ENCODE results near the gene GRIN3B.

Gene GRIN3B

DNA sequence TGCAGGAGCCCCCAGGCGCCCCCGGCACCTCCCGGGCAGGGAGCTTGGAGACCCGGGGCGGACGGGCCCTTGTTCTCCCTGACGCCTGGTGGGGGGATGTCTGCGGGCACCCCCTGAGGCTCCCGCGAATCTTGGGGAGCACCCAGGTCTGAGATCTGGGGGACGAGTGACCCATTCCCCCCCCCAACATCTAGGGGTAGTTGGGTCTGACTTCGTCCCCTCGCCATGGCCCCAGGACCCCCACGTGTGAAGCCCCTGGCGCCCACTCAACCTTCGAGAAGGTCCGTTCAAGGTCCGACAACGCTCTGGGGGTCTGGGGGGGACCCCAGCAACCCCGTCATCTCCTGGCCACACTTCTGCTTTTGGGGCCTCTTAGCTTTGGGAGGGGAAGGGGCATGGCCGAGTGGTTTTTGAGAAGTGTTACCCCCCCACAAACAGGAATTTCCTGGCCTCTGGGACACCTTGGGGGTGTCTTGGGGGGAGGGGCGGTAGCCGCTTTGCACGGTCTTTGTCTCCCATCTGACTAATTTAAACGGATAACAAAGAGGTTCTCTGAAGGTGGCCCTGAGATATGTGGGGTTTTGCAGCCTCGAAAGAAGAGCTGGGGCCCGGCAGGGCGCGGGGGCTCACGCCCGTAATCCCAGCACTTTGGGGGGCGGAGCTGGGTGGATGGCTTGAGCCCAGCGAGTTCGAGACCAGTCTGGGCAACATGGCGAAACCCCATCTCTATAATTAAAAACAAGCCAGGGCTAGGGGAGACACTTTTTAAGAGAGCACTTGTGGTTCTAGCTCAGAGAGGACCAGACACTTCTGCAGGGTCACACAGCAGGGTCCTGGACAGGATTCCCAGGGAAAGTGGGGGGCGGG, 26.8 kb downstream of the GRIN3B start:
- peaks cover 24% of the 10 kb centered on the region for H3K36me3 Mint-ChIP-seq (ENCODE audit: low read depth)
- H3K27me3 Mint-ChIP-seq: no peaks in the 10 kb centered on the region
- peak; percentile 60 for DNase-seq
- H3K9me3 Mint-ChIP-seq: no peaks in the 10 kb centered on the region
- peak overlapping the region; percentile 89 for H3K4me3 Mint-ChIP-seq
- H3K4me1 Mint-ChIP-seq (ENCODE audit: low read depth): peaks cover 31% of the 10 kb centered on the region
- H3K27ac Mint-ChIP-seq: peak overlapping the region; percentile 91

DNA sequence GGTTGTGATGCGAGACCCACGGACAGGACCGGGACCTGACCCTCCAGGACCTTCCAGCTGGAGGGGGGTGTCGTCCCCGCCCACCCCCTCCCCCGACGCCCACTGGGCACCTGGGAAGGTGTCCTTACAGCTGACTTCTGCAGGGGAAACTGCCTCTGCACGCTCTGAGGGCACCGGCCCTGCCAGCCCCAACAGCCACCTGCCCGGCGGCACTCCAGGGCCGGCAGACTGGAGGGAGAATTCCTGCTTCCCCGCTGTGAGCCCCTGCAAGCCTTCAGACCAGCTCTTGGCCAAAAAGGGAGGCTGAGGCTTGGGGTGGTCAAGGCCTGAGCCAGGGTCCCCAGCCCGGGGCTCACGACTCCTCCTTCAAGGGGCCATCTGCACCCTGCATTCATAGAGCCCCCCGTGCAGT, 27.4 kb downstream of the GRIN3B start:
- peak overlapping the region; percentile 91 for H3K27ac Mint-ChIP-seq
- no peaks in the 10 kb centered on the region for H3K9me3 Mint-ChIP-seq
- no peaks in the 10 kb centered on the region for H3K27me3 Mint-ChIP-seq
- no peak for DNase-seq
- peak overlapping the region; percentile 89 for H3K4me3 Mint-ChIP-seq
- peaks cover 35% of the 10 kb centered on the region for H3K4me1 Mint-ChIP-seq (ENCODE audit: low read depth)
- H3K36me3 Mint-ChIP-seq (ENCODE audit: low read depth): peaks cover 30% of the 10 kb centered on the region

DNA sequence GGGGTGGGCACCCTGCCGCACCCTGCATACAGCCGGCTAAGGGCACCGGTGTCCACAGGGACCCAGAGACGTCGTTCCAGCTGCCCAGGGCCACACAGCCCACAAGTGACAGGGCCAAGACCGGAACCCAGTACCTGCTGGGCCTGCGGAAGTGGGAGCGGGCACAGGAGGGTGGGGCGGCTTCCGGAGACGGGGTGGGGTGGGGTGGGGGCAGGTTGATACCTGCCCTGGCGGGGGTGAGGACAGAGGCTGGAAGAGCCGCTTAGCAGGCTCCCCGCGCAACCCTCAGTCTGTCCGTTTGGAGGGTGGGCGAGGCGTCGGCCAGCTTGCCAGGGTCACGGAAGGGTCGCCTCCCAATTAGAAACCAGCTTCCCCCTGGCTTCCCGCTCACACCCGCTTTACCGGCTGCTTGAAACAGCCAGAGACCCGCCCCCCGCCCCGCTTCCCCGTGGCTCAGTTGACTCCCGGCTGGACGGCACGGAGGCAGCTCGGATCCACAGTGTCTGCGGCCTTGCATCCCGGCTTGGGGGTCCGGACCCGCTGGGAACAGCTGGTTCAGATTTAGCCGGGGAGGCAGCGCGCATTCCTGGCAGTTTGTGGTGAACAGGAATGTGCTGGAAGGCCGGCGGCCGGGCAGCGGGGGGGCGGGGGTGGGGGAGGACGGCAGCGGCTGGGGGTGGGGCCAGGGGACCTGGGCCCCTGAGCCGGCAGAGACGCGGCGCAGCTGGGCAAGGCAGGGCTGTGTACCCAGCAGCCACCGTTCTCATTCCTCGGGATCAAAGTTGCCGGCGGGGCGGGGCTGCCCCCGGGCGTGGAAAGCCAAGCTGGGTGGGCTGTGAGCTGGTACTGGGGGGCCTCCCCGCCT, 28.1 kb downstream of the GRIN3B start:
- Mint-ChIP-seq H3K27me3 (no peaks in the 10 kb centered on the region), H3K4me3 (peak overlapping the region; percentile 89), H3K4me1 (ENCODE audit: low read depth) (peaks cover 37% of the 10 kb centered on the region), H3K9me3 (no peaks in the 10 kb centered on the region), H3K36me3 (ENCODE audit: low read depth) (peaks cover 37% of the 10 kb centered on the region), H3K27ac (peak overlapping the region; percentile 81)
- peak; percentile 69 for DNase-seq

DNA sequence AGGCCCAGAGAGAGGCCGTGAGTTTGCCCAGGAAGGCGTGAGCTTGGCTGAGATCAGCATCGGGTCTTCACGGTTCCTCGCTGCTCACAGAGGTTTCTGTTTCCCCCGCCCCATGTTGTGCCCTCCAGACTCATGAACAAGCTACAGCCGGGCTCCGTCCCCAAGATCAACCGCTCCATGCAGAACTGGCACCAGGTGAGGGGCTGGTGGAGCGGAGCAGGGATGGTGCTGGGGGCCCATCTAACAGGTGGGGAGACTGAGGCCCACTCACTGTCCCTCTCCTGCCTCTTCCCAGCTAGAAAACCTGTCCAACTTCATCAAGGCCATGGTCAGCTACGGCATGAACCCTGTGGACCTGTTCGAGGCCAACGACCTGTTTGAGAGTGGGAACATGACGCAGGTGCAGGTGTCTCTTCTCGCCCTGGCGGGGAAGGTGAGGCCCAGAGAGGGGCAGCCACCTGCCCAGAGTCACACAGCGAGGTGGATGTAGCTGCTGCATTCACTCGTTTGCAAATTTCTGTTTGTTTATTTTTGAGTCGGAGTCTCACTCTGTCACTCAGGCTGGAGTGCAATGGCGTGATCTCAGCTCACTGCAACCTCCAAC, 32.1 kb downstream of the GRIN3B start:
- no peak overlapping the region for H3K4me3 Mint-ChIP-seq
- H3K27ac Mint-ChIP-seq: peak overlapping the region; percentile 33
- H3K36me3 Mint-ChIP-seq (ENCODE audit: low read depth): peaks cover 48% of the 10 kb centered on the region
- peaks cover 33% of the 10 kb centered on the region for H3K4me1 Mint-ChIP-seq (ENCODE audit: low read depth)
- DNase-seq: no peak
- H3K27me3 Mint-ChIP-seq: no peaks in the 10 kb centered on the region
- no peaks in the 10 kb centered on the region for H3K9me3 Mint-ChIP-seq

DNA sequence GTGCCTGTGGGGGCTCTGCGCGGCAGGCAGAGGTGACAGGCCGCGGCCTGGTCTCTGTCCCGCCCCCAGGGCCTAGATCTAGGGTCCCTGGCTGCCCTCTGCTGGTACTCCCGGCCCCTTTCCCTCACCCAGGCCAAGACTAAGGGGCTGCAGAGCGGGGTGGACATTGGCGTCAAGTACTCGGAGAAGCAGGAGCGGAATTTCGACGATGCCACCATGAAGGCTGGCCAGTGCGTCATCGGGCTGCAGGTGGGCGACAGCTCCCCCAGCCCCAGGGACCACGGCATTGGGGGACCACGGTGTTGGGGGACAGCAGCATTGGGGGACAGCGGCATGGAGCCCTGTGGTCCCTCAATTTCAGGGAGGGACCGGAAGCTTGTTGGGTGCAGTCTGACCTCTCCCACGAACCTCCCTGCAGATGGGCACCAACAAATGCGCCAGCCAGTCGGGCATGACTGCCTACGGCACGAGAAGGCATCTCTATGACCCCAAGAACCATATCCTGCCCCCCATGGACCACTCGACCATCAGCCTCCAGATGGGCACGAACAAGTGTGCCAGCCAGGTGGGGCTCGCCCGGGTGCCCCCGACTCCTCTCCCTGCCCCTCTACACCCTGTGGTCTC, 35.9 kb downstream of the GRIN3B start:
- no peaks in the 10 kb centered on the region for H3K9me3 Mint-ChIP-seq
- no peak for DNase-seq
- peaks cover 54% of the 10 kb centered on the region for H3K36me3 Mint-ChIP-seq (ENCODE audit: low read depth)
- H3K4me1 Mint-ChIP-seq (ENCODE audit: low read depth): peaks cover 49% of the 10 kb centered on the region
- no peak overlapping the region for H3K27ac Mint-ChIP-seq
- no peaks in the 10 kb centered on the region for H3K27me3 Mint-ChIP-seq
- H3K4me3 Mint-ChIP-seq: no peak overlapping the region

DNA sequence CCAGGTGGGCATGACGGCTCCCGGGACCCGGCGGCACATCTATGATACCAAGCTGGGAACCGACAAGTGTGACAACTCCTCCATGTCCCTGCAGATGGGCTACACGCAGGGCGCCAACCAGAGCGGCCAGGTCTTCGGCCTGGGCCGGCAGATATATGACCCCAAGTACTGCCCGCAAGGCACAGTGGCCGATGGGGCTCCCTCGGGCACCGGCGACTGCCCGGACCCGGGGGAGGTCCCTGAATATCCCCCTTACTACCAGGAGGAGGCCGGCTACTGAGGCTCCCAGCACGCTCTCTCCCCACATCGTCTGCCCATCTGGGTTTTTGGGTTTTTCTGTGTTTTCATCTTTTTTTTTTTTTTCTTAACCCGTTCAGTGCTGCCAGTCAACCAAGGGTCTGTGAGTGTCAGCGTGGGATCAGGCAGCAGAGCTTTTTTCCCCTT, 37.4 kb downstream of the GRIN3B start:
- Mint-ChIP-seq H3K4me3 (peak overlapping the region; percentile 51), H3K36me3 (ENCODE audit: low read depth) (peaks cover 44% of the 10 kb centered on the region), H3K9me3 (no peaks in the 10 kb centered on the region), H3K4me1 (ENCODE audit: low read depth) (peaks cover 53% of the 10 kb centered on the region), H3K27ac (peak overlapping the region; percentile 88), H3K27me3 (no peaks in the 10 kb centered on the region)
- no peak for DNase-seq

DNA sequence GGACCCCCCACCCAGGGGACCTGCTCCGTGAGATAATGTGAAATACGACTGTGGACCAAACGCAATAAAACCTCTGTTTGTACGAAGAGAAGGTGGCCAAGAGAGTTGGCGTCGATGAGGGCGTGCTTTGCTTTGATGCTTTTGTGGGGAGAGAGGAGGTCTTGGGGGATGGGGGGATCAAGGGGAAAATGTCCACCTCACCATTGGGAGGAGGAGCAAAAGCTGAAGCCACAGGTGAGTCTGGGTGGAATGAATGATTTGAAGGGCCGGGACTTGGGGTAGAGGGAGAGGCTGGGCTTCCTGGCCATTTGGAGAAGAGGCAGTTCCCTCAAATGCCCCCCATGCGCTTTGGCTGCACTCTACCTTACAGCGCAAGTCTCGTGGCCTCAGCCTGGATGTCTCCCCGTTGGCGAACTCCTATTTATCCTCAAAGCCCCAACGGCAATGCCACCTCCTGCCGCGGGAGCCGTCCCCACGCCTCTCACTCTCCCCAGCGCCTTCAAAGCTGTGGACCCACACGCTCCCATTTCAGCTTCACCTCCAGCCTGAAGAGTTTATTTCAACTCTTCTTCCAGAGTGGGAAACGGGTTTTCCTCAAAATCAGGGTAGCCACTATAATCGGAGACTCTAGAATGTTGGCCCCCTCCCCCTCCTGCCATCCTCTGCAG, 38.9 kb downstream of the GRIN3B start:
- Mint-ChIP-seq H3K9me3 (no peaks in the 10 kb centered on the region), H3K27ac (peak overlapping the region; percentile 88), H3K4me1 (ENCODE audit: low read depth) (peaks cover 49% of the 10 kb centered on the region), H3K36me3 (ENCODE audit: low read depth) (peaks cover 36% of the 10 kb centered on the region), H3K27me3 (no peaks in the 10 kb centered on the region), H3K4me3 (peak overlapping the region; percentile 51)
- DNase-seq: no peak

DNA sequence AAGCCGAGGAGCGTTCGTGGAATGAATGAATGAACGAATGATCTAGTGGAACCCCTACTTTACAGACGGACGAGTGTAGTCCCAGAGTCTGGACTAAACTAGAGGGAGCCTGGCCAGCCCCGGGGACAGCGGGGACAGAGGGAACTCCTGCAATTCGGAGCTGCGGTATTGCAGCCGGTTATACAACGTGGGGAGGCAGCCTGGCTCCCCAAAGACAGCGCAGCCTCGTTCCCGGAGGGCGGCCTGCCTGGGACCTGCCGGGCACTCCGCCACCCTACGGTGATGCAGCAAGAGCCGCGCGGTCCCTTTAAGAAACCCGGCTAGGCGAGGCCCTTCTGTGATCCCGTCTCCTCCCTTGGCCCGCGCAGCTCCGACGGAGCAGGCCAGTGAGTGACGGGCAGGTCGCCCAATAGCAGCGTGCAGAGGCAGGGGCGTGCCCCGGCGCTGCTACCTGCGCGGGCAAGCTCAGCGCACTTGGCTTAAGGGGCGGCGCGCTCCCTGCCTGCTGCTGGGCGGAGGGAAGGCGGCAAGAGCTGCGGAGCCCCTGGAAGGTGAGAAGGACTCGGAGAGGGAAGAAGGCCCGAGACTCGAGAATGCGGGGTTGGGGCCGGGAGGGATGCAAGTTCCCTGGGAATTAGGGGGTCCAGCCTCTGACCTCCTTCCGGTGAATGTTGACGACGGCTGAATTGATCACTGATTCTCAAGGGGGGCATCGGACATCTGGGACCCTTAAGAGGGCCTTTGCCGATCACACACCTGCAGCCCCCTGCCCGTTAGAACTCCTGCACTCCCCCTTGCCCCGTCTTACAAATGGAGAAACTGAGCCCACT, 39.6 kb downstream of the GRIN3B start, which contains the start of gene ABCA7:
Gene ABCA7, plus strand, starts transcription at position 462 of the 830 bp plus-strand sequence. CDS start 1,255 bp downstream, outside the sequence.
- Mint-ChIP-seq H3K4me1 (ENCODE audit: low read depth) (peaks cover 49% of the 10 kb centered on the region), H3K36me3 (ENCODE audit: low read depth) (peaks cover 38% of the 10 kb centered on the region), H3K27me3 (no peaks in the 10 kb centered on the region), H3K4me3 (peak within 1 kb of the TSS; percentile 85), H3K9me3 (no peaks in the 10 kb centered on the region), H3K27ac (peak within 1 kb of the TSS; percentile 88)
- DNase-seq: peak; percentile 100

DNA sequence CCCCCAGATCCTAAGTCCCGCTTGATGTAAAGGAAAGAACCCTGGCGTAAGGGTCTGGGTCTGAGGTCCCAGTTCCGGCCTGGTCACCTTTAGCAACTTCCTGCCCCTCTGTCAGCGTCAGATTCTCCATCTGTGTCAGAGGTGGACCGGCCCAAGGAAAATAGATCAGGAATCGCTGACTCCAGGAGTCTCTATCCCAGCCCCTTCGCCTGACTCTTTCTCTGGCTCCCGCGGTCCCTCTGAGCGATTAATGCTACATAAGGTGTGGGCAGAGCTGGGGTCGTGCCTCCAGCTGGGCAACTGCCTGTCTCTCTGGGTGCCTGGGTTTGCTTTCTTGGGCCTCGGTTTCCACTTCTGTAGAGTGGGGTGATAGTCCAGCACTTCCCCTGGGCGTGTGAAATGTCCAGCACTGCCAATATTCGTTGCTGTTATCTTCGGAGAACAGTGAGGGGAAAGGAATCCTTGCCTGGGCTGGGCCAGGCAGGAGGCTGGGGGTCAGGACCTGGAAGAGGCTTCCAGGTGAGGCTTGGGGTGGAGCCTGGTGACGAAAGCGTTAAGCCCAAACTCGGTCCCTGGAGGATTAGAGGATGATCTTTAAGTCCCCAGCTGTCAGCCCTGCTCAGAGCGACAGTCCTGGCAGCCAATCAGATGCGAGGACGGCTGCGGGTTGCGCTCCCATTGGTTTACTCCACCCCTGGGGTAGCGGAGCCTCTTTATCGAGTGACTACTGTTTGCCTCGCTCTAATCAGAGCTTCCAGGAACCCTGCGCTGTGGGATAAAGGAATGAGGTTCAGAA, 40.5 kb downstream of the GRIN3B start:
- peak; percentile 91 for DNase-seq
- Mint-ChIP-seq H3K9me3 (no peaks in the 10 kb centered on the region), H3K27ac (peak overlapping the region; percentile 88), H3K27me3 (no peaks in the 10 kb centered on the region), H3K4me1 (ENCODE audit: low read depth) (peaks cover 48% of the 10 kb centered on the region), H3K4me3 (peak overlapping the region; percentile 85), H3K36me3 (ENCODE audit: low read depth) (peaks cover 36% of the 10 kb centered on the region)

DNA sequence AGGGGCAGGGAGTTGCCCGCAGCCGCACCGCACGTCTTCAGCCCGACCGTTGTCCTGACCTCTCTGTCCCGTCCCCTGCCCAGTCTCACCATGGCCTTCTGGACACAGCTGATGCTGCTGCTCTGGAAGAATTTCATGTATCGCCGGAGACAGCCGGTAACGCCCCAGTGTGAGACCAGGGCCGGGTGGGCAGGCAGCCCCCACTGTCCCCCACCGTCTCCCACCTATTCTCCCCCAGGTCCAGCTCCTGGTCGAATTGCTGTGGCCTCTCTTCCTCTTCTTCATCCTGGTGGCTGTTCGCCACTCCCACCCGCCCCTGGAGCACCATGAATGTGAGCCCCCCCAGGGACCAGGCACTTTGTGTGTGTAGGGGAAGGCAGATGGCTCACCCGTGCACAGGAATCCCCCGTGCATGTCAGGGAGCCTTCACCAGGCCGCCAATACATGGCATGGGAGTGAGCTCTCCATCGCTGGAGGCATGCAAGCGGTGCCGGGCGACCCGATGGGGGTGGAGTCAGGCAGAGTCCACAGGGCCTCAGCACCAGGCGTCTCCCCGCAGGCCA, 41.1 kb downstream of the GRIN3B start:
- no peaks in the 10 kb centered on the region for H3K27me3 Mint-ChIP-seq
- peak overlapping the region; percentile 85 for H3K4me3 Mint-ChIP-seq
- peaks cover 30% of the 10 kb centered on the region for H3K36me3 Mint-ChIP-seq (ENCODE audit: low read depth)
- peaks cover 48% of the 10 kb centered on the region for H3K4me1 Mint-ChIP-seq (ENCODE audit: low read depth)
- peak overlapping the region; percentile 88 for H3K27ac Mint-ChIP-seq
- no peak for DNase-seq
- no peaks in the 10 kb centered on the region for H3K9me3 Mint-ChIP-seq

DNA sequence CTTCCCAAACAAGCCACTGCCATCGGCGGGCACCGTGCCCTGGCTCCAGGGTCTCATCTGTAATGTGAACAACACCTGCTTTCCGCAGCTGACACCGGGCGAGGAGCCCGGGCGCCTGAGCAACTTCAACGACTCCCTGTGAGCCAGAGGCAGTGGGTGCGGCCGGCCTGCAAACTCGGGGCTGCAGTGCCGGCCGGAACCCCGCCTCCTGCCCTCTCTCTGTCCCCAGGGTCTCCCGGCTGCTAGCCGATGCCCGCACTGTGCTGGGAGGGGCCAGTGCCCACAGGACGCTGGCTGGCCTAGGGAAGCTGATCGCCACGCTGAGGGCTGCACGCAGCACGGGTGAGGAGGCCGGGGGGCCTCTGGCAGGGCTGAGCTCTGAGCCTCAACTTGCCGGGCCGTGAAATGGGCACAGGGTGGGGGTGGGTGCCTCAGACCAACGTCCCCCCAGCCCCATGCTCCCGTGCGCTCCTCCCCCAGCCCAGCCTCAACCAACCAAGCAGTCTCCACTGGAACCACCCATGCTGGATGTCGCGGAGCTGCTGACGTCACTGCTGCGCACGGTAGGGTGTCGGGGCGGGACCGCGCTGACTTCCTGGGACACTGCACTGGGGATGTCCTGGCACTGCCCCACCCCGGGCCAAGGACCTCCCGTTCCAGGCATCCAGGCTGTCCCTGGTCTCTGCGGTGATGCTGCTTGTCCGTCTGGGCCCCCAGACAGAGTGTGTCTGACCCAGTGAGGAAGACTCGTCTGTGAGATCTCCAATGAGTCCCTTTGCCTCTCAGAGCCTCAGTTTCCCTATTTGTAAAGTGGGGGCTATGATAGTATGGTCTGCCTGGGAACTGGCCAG, 41.8 kb downstream of the GRIN3B start:
- Mint-ChIP-seq H3K36me3 (ENCODE audit: low read depth) (peaks cover 27% of the 10 kb centered on the region), H3K27me3 (no peaks in the 10 kb centered on the region), H3K9me3 (no peaks in the 10 kb centered on the region), H3K27ac (no peak overlapping the region), H3K4me1 (ENCODE audit: low read depth) (peaks cover 48% of the 10 kb centered on the region), H3K4me3 (no peak overlapping the region)
- DNase-seq: no peak

All from activated T-cell treated with anti-CD3 and anti-CD28 coated beads, Interleukin-2, amount 50 U/mL, for 24 hours (primary cell).